Keratinocyte (primary cell): ENCODE results near the gene TBX21.
A peak's percentile ranks its signal among the peaks of the same experiment; 100 is the strongest.

Experiments
- CTCF ChIP-seq, 3 experiments: IDR thresholded peaks in 1 of 3; conservative IDR thresholded peaks in 1 of 3; optimal IDR thresholded peaks in 1 of 3; 2 replicates in 2 of 3; 3 replicates in 1 of 3; pipeline versions ENCODE3 to v1.5.1; 2011; ENCODE audit warnings: low read length in 3 of 3, mild to moderate bottlenecking in 3 of 3, moderate library complexity in 2 of 3, control low read depth in 1 of 3, inconsistent platforms in 1 of 3; ENCODE audit not compliant: insufficient read depth in 2 of 3; ENCODE audit errors: extremely low read depth in 1 of 3
- EZH2 ChIP-seq: IDR thresholded peaks from one replicate; pipeline ENCODE4 v1.6.1; 2012; ENCODE audit warnings: inconsistent platforms, mild to moderate bottlenecking, low read length, moderate library complexity

- TF ChIP-seq CTCF (optimal IDR thresholded peaks at IDR 0.05 in 1 of 3, IDR thresholded peaks at IDR 0.05 in 1 of 3, conservative IDR thresholded peaks at IDR 0.05 in 1 of 3; ENCODE audit: extremely low read depth in 1 of 3, insufficient read depth in 2 of 3, low read length in 3 of 3) = peak; percentile 25 to 78 (median 66)
- no peak for TF ChIP-seq EZH2
Observed at GRCh38 chr17:47789611-47790561, 56.9 kb downstream of the TBX21 start.
